ENCODE measurements around the gene FAM193A. TPM values are rescaled to one million over a fixed set of nuclear protein-coding genes. Genes with fewer than 3 reads are reported as not detected.
"Not testable (repeated sequence)": the region's sequence is repeated elsewhere in the genome, so short reads cannot be mapped to it uniquely, and the experiment has no call there.

Gene FAM193A
- total RNA-seq, 6 donors from 2014 or later = 23.7 to 87.0 (median 27.1) TPM

DNA sequence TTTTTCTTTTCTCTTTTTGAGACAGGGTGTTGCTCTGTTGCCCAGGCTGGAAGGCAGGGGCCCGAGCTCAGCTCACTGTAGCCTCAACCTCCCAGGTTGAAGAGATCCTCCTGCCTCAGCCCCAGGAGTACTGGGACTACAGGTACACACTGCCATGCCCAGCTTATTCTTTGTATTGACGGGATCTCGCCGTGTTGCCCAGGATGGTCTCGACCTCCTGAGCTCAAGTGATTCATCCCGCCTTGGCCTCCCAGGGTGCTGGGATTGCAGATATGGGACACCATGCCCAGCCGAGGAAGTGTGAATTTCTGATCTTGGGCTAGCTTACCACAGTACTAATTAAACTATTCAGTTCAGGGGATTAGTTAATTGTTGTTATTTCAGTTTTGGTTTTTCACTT is 28.6 kb upstream of the FAM193A start:
- Histone ChIP-seq H3K4me3 (no peak overlapping the region), H3K27ac (no peak overlapping the region), H3K27me3 (no peaks in the 10 kb centered on the region), H3K9me3 (no peaks in the 10 kb centered on the region), H3K4me1 (no peaks in the 10 kb centered on the region), H3K36me3 (peaks cover 8 to 69% (median 31%) of the 10 kb centered on the region in 4 donors)
- TF ChIP-seq, protein P1, sequence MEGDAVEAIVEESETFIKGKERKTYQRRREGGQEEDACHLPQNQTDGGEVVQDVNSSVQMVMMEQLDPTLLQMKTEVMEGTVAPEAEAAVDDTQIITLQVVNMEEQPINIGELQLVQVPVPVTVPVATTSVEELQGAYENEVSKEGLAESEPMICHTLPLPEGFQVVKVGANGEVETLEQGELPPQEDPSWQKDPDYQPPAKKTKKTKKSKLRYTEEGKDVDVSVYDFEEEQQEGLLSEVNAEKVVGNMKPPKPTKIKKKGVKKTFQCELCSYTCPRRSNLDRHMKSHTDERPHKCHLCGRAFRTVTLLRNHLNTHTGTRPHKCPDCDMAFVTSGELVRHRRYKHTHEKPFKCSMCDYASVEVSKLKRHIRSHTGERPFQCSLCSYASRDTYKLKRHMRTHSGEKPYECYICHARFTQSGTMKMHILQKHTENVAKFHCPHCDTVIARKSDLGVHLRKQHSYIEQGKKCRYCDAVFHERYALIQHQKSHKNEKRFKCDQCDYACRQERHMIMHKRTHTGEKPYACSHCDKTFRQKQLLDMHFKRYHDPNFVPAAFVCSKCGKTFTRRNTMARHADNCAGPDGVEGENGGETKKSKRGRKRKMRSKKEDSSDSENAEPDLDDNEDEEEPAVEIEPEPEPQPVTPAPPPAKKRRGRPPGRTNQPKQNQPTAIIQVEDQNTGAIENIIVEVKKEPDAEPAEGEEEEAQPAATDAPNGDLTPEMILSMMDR (IDR thresholded peaks at IDR 0.05) = no peak
- no peak for TF ChIP-seq EP300 (IDR thresholded peaks at IDR 0.05)
- TF ChIP-seq POLR2A (IDR thresholded peaks at IDR 0.05) = no peak
- no peak for TF ChIP-seq POLR2AphosphoS5 (IDR thresholded peaks at IDR 0.05)
- ATAC-seq (ENCODE audit: low FRiP score in 2 of 2) (no peak), DNase-seq (no peak)
- WGBS, 2 donors = 93 to 96% methylated on average over 7 of the region's 7 CpGs

DNA sequence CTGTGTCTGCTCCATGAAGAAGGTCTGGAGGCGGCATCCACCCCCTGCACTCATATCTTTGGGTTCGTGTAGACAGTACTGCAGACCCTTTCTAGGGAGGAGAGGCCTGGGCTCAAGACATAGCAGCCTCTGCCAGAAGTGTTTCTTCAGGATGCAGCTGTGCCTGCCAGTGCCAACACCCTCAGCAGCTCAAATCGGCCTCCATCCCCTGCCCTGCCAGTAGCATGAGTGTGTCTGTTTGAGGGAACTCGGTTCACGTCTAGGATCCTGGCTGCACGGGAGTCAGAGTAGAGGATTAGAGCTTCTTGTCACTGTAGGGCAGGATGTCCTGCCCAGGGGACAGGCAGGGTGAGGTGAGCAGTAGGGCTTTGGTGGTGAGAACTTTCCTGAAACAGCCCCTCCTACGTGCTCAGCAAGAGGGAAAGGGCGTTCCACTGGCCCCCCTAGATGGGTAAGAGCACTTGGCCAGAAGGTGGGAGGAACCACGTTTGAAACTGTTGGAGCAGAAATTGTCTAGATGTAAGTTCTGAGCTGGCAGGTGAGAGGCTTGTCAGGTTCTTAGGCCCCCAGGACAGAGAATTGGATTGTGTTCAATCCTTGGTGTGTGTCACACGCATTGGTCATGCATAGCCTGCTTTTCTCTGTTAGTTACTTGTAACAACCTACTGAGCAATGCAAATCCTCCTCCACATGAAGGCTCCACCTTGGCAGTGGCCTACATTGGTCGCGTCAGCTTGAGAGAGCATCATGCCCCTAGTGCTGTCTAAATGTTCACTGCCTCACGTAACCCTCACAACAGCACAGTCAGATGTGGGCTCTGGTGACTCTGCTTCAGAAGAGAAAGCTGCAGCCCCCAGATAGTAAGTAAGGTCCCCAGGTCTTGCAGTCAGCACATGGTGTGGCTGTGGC is 25.8 kb upstream of the FAM193A start:
- whole genome bisulfite sequencing, 2 donors = 92 to 94% methylated on average over 10 to 13 of the region's 13 CpGs
- no peak overlapping the region for H3K4me3 ChIP-seq
- DNase-seq (no peak), ATAC-seq (ENCODE audit: low FRiP score in 2 of 2) (no peak)
- peaks cover 23 to 81% (median 53%) of the 10 kb centered on the region in 4 donors for H3K36me3 ChIP-seq
- no peaks in the 10 kb centered on the region for H3K9me3 ChIP-seq
- no peaks in the 10 kb centered on the region for H3K27me3 ChIP-seq
- no peak overlapping the region for H3K27ac ChIP-seq
- TF ChIP-seq POLR2A (IDR thresholded peaks at IDR 0.05) (no peak), POLR2AphosphoS5 (IDR thresholded peaks at IDR 0.05) (no peak), EP300 (IDR thresholded peaks at IDR 0.05) (no peak)
- TF ChIP-seq, protein P1 (IDR thresholded peaks at IDR 0.05) = no peak
- H3K4me1 ChIP-seq = no peaks in the 10 kb centered on the region

DNA sequence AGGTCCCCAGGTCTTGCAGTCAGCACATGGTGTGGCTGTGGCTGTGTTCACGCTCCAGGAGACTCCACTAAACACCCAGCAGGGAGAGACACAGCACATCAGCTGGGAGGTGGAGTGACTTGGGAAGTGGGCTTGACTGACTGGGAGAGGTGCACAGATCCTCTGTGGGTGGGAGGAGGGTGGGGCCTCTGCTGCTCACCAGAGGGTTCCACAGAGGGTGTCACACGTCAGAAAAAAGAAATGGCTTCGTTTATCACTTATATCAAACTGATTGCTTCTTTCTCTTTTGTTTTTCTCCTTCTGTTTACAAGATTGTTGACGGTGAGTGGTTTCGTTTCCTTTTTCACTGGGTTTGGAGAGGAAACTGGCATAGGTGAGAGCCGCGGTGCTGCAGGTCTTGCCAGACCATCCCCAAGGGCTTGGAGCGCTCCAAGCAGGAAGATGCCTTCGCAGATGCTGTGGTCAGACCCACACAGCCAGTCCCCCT is 24.8 kb upstream of the FAM193A start:
- Histone ChIP-seq H3K4me1 (peaks cover 0 to 5% (median 0%) of the 10 kb centered on the region in 4 donors), H3K27ac (no peak overlapping the region), H3K36me3 (peaks cover 23 to 81% (median 52%) of the 10 kb centered on the region in 4 donors), H3K4me3 (no peak overlapping the region), H3K9me3 (no peaks in the 10 kb centered on the region), H3K27me3 (no peaks in the 10 kb centered on the region)
- 55 to 62% methylated on average over 9 of the region's 9 CpGs for WGBS, 2 donors
- TF ChIP-seq EP300 (IDR thresholded peaks at IDR 0.05) (no peak), POLR2A (IDR thresholded peaks at IDR 0.05) (no peak), POLR2AphosphoS5 (IDR thresholded peaks at IDR 0.05) (no peak)
- TF ChIP-seq, protein P1 (IDR thresholded peaks at IDR 0.05) = no peak
- no peak for ATAC-seq (ENCODE audit: low FRiP score in 2 of 2)
- no peak for DNase-seq

DNA sequence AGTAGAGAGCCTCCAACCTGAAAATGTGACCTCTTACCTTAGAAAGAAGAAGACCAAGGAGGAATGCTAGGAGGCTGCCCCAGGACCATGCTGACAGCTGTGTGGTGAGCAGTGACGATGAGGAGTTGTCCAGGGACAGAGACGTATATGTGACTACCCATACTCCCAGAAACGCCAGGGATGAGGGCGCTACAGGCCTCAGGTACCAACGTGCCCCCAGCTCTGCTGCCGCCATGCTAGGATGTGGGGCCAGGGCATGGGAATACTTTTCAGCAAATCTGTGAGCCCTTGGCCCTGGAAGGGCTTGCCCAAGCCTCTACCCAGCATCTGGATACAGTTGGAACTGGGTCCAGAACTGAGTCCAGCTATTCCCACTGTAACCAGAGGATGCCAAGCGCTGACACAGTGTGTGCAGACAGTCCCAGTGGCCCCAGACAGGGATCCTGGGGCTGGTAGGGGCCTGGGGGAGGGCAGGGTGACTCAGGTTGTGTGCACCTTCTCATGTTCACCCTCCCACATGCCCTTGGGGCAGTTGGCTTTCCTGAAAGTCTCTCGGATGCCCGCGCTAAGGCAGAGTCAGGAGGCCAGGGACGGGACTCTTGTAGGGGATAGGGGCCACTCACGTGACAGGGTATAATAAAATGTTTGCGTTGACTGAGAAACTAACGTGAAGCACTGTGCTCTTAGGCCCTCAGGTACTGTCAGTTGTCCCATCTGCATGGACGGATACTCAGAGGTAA is 23.9 kb upstream of the FAM193A start:
- Histone ChIP-seq H3K4me3 (no peak overlapping the region), H3K4me1 (peaks cover 0 to 5% (median 0%) of the 10 kb centered on the region in 4 donors), H3K27ac (no peak overlapping the region), H3K27me3 (no peaks in the 10 kb centered on the region), H3K9me3 (no peaks in the 10 kb centered on the region), H3K36me3 (peaks cover 23 to 74% (median 52%) of the 10 kb centered on the region in 4 donors)
- 94 to 95% methylated on average over 13 to 15 of the region's 15 CpGs for WGBS, 2 donors
- no peak for TF ChIP-seq POLR2A (IDR thresholded peaks at IDR 0.05)
- TF ChIP-seq POLR2AphosphoS5 (IDR thresholded peaks at IDR 0.05) = no peak
- TF ChIP-seq EP300 (IDR thresholded peaks at IDR 0.05) = no peak
- TF ChIP-seq, protein P1 (IDR thresholded peaks at IDR 0.05) = no peak
- DNase-seq (no peak), ATAC-seq (ENCODE audit: low FRiP score in 2 of 2) (no peak)

DNA sequence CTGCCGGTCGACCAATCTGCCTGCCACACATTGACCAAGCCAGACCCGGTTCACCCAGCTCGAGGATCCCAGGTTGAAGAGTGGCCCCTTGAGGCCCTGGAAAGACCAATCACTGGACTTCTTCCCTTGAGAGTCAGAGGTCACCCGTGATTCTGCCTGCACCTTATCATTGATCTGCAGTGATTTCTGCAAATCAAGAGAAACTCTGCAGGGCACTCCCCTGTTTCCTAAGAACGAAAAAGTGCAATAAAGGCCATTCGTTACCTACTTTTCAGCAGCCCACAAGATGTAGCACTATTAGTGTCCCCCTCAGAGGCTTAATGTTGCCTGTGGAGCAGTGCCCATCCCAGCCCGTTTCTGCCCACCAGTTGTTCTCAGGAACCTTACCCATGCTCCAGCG is 22.3 kb upstream of the FAM193A start:
- DNase-seq; H3K4me3 ChIP-seq; H3K9me3 ChIP-seq; ATAC-seq (ENCODE audit: low FRiP score in 2 of 2); H3K27me3 ChIP-seq; H3K4me1 ChIP-seq; H3K27ac ChIP-seq: not testable (repeated sequence)
- peaks cover 23 to 63% (median 48%) of the 10 kb centered on the region in 4 donors for H3K36me3 ChIP-seq
- 88 to 90% methylated on average over 9 of the region's 9 CpGs for WGBS, 2 donors

DNA sequence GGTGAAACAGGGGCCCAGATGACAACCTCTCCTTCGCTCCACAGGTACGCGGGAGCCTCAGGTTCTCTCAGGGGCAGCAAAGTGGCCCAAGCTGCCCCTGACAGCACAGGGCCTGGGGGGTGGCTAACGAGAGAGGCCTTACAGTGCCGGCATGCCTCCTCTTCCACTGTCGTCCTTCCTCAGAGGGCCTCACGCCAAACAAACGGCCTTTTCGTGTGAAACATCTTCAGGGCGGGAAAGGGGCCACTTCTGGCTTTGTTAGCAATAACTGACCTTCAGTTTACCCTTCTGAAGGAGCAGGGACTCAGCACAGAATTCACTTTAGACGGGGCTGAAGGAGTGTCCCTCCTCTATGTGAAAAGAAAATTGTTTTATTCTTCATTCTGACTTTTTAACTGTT is 21.5 kb upstream of the FAM193A start:
- not testable (repeated sequence) for H3K9me3 ChIP-seq; DNase-seq; H3K27me3 ChIP-seq; H3K4me1 ChIP-seq; H3K27ac ChIP-seq; H3K4me3 ChIP-seq; ATAC-seq (ENCODE audit: low FRiP score in 2 of 2)
- H3K36me3 ChIP-seq = peaks cover 23 to 57% (median 44%) of the 10 kb centered on the region in 4 donors
- WGBS, 2 donors = 80 to 84% methylated on average over 9 to 10 of the region's 11 CpGs
